ENCODE results near the gene BICD1.

Gene BICD1

GRCh38 chr12:32197421-32197820, 90.8 kb downstream of the BICD1 start:
- Histone ChIP-seq H3K4me2 (no peak overlapping the region), H3K27me3 (no peaks in the 10 kb centered on the region), H3K36me3 (peaks cover 7 to 30% (median 22%) of the 10 kb centered on the region in 11 experiments; a peak in 14 of 22 replicates), H3K27ac (no peak overlapping the region), H3K4me3 (no peak overlapping the region), H4K20me1 (no peaks in the 10 kb centered on the region), H3K4me1 (no peaks in the 10 kb centered on the region), H3K9ac (no peak overlapping the region), H3K9me3 (replicated peaks in 1 of 11) (peaks cover 49 to 72% (median 59%) of the 10 kb centered on the region in 11 experiments)
- TF ChIP-seq Cebpa-rat (IDR thresholded peaks at IDR 0.05): no peak

GRCh38 chr12:32198555-32198954, 91.9 kb downstream of the BICD1 start:
- Histone ChIP-seq H3K4me1 (no peaks in the 10 kb centered on the region), H4K20me1 (no peaks in the 10 kb centered on the region), H3K4me2 (no peak overlapping the region), H3K36me3 (peaks cover 3 to 28% (median 19%) of the 10 kb centered on the region in 11 experiments; a peak in 13 of 22 replicates), H3K9ac (no peak overlapping the region), H3K27me3 (no peaks in the 10 kb centered on the region), H3K4me3 (no peak overlapping the region), H3K27ac (no peak overlapping the region), H3K9me3 (replicated peaks in 1 of 11) (peaks cover 37 to 61% (median 49%) of the 10 kb centered on the region in 11 experiments)
- TF ChIP-seq Cebpa-rat (IDR thresholded peaks at IDR 0.05): no peak

GRCh38 chr12:32201096-32201495, 94.4 kb downstream of the BICD1 start:
- Histone ChIP-seq H3K27ac (no peak overlapping the region), H3K4me3 (no peak overlapping the region), H3K4me2 (no peak overlapping the region), H3K4me1 (no peaks in the 10 kb centered on the region), H3K9me3 (replicated peaks in 1 of 11) (peaks cover 12 to 35% (median 24%) of the 10 kb centered on the region in 11 experiments), H3K27me3 (no peaks in the 10 kb centered on the region), H3K36me3 (peaks cover 0 to 25% (median 4%) of the 10 kb centered on the region in 11 experiments; a peak in 7 of 22 replicates), H3K9ac (no peak overlapping the region), H4K20me1 (no peaks in the 10 kb centered on the region)
- TF ChIP-seq Cebpa-rat (IDR thresholded peaks at IDR 0.05): no peak

GRCh38 chr12:32201976-32202375, 95.3 kb downstream of the BICD1 start:
- no peak overlapping the region for H3K4me2 ChIP-seq
- no peaks in the 10 kb centered on the region for H4K20me1 ChIP-seq
- no peak for TF ChIP-seq Cebpa-rat (IDR thresholded peaks at IDR 0.05)
- no peak overlapping the region for H3K4me3 ChIP-seq
- no peaks in the 10 kb centered on the region for H3K4me1 ChIP-seq
- no peaks in the 10 kb centered on the region for H3K27me3 ChIP-seq
- no peak overlapping the region for H3K27ac ChIP-seq
- H3K9ac ChIP-seq: no peak overlapping the region
- peaks cover 6 to 26% (median 21%) of the 10 kb centered on the region in 11 experiments; a peak in 18 of 22 replicates for H3K9me3 ChIP-seq (replicated peaks in 1 of 11)
- peaks cover 0 to 25% (median 4%) of the 10 kb centered on the region in 11 experiments; a peak in 7 of 22 replicates for H3K36me3 ChIP-seq

GRCh38 chr12:32205731-32206130, 99.1 kb downstream of the BICD1 start:
- Histone ChIP-seq H3K27ac (no peak overlapping the region), H3K4me1 (peaks cover 0 to 10% (median 1%) of the 10 kb centered on the region in 10 experiments; a peak in 12 of 20 replicates), H3K9me3 (replicated peaks in 1 of 11) (peaks cover 0 to 6% (median 0%) of the 10 kb centered on the region in 11 experiments; a peak in 1 of 22 replicates), H3K4me3 (no peak overlapping the region), H3K9ac (no peak overlapping the region), H3K27me3 (no peaks in the 10 kb centered on the region), H3K4me2 (no peak overlapping the region), H4K20me1 (no peaks in the 10 kb centered on the region), H3K36me3 (peaks cover 0 to 14% (median 0%) of the 10 kb centered on the region in 11 experiments; a peak in 4 of 22 replicates)
- TF ChIP-seq Cebpa-rat (IDR thresholded peaks at IDR 0.05): no peak

- no peaks in the 10 kb centered on the region for H4K20me1 ChIP-seq
- peak overlapping the region in 4 of 11 experiments; percentile 1 to 37 (median 10); a peak in 5 of 22 replicates for H3K4me2 ChIP-seq
- peaks cover 7 to 18% (median 12%) of the 10 kb centered on the region in 10 experiments; a peak in 16 of 20 replicates for H3K4me1 ChIP-seq
- H3K9me3 ChIP-seq (replicated peaks in 1 of 11): peaks cover 0 to 6% (median 0%) of the 10 kb centered on the region in 11 experiments; a peak in 1 of 22 replicates
- TF ChIP-seq Cebpa-rat (IDR thresholded peaks at IDR 0.05): no peak
- H3K27me3 ChIP-seq: no peaks in the 10 kb centered on the region
- H3K36me3 ChIP-seq: peaks cover 0 to 8% (median 0%) of the 10 kb centered on the region in 11 experiments; a peak in 4 of 22 replicates
- no peak overlapping the region for H3K4me3 ChIP-seq
- no peak overlapping the region for H3K27ac ChIP-seq
- H3K9ac ChIP-seq: no peak overlapping the region
These were observed 101.7 kb downstream of the BICD1 start for GRCh38 chr12:32208355-32208754.

GRCh38 chr12:32211066-32211899, 104.6 kb downstream of the BICD1 start:
- no peak for TF ChIP-seq Cebpa-rat (IDR thresholded peaks at IDR 0.05)
- Histone ChIP-seq H4K20me1 (no peaks in the 10 kb centered on the region), H3K9me3 (replicated peaks in 1 of 11) (no peaks in the 10 kb centered on the region), H3K27ac (no peak overlapping the region; a peak in 1 of 22 replicates), H3K27me3 (no peaks in the 10 kb centered on the region), H3K4me3 (no peak overlapping the region), H3K4me2 (peak overlapping the region in 7 of 11 experiments; percentile 2 to 40 (median 20); a peak in 11 of 22 replicates), H3K9ac (no peak overlapping the region), H3K36me3 (peaks cover 2 to 4% (median 3%) of the 10 kb centered on the region in 11 experiments; a peak in 20 of 22 replicates), H3K4me1 (peaks cover 7 to 18% (median 12%) of the 10 kb centered on the region in 10 experiments; a peak in 16 of 20 replicates)

GRCh38 chr12:32211900-32212156, 105.2 kb downstream of the BICD1 start:
- peaks cover 7 to 18% (median 12%) of the 10 kb centered on the region in 10 experiments; a peak in 16 of 20 replicates for H3K4me1 ChIP-seq
- H3K27ac ChIP-seq: no peak overlapping the region; a peak in 1 of 22 replicates
- no peak overlapping the region for H3K4me3 ChIP-seq
- no peaks in the 10 kb centered on the region for H3K9me3 ChIP-seq (replicated peaks in 1 of 11)
- peak overlapping the region in 6 of 11 experiments; percentile 9 to 40 (median 22); a peak in 8 of 22 replicates for H3K4me2 ChIP-seq
- H3K36me3 ChIP-seq: peaks cover 7 to 9% (median 9%) of the 10 kb centered on the region in 11 experiments
- no peaks in the 10 kb centered on the region for H3K27me3 ChIP-seq
- H3K9ac ChIP-seq: no peak overlapping the region
- no peaks in the 10 kb centered on the region for H4K20me1 ChIP-seq
- no peak for TF ChIP-seq Cebpa-rat (IDR thresholded peaks at IDR 0.05)

- H3K4me2 ChIP-seq: no peak overlapping the region
- no peak overlapping the region for H3K27ac ChIP-seq
- peaks cover 3 to 15% (median 10%) of the 10 kb centered on the region in 10 experiments; a peak in 14 of 20 replicates for H3K4me1 ChIP-seq
- peaks cover 24 to 37% (median 29%) of the 10 kb centered on the region in 11 experiments for H3K36me3 ChIP-seq
- no peak for TF ChIP-seq Cebpa-rat (IDR thresholded peaks at IDR 0.05)
- peaks cover 0 to 4% (median 0%) of the 10 kb centered on the region in 11 experiments; a peak in 3 of 22 replicates for H3K9me3 ChIP-seq (replicated peaks in 1 of 11)
- H4K20me1 ChIP-seq: no peaks in the 10 kb centered on the region
- no peaks in the 10 kb centered on the region for H3K27me3 ChIP-seq
- H3K9ac ChIP-seq: no peak overlapping the region
- no peak overlapping the region for H3K4me3 ChIP-seq
These were observed 108.1 kb downstream of the BICD1 start for GRCh38 chr12:32214723-32215122.
